ENCODE measurements around the gene RPL3.
A peak's percentile ranks its signal among the peaks of the same experiment; 100 is the strongest.

RPL3 gene

GRCh38 chr22:39299829-39300178 lies 19.6 kb downstream of the RPL3 start:
- DNase-seq (ENCODE audit: low spot score) = no peak

GRCh38 chr22:39298241-39298987 lies 21.0 kb downstream of the RPL3 start:
- DNase-seq (ENCODE audit: low spot score) = no peak

GRCh38 chr22:39297490-39298240 lies 21.8 kb downstream of the RPL3 start:
- DNase-seq (ENCODE audit: low spot score) = peak; percentile 29

- peak; percentile 36 for DNase-seq (ENCODE audit: low spot score)
These were observed 22.4 kb downstream of the RPL3 start for GRCh38 chr22:39296981-39297489.

- no peak for DNase-seq (ENCODE audit: low spot score)
These were observed 22.9 kb downstream of the RPL3 start for GRCh38 chr22:39296535-39296934.

- DNase-seq (ENCODE audit: low spot score) = no peak
These were observed 24.6 kb downstream of the RPL3 start for GRCh38 chr22:39294571-39295468.

GRCh38 chr22:39293766-39294368 lies 25.6 kb downstream of the RPL3 start:
- no peak for DNase-seq (ENCODE audit: low spot score)

- peak; percentile 93 for DNase-seq (ENCODE audit: low spot score)
These were observed 26.8 kb downstream of the RPL3 start for GRCh38 chr22:39292561-39293074.

GRCh38 chr22:39292031-39292462 lies 27.4 kb downstream of the RPL3 start:
- DNase-seq (ENCODE audit: low spot score) = no peak

GRCh38 chr22:39291523-39291922 lies 27.9 kb downstream of the RPL3 start:
- no peak for DNase-seq (ENCODE audit: low spot score)

GRCh38 chr22:39290724-39291161 lies 28.7 kb downstream of the RPL3 start:
- DNase-seq (ENCODE audit: low spot score) = no peak

GRCh38 chr22:39289975-39290720 lies 29.3 kb downstream of the RPL3 start:
- DNase-seq (ENCODE audit: low spot score) = no peak

GRCh38 chr22:39289533-39289932 lies 29.9 kb downstream of the RPL3 start:
- DNase-seq (ENCODE audit: low spot score) = no peak

GRCh38 chr22:39288135-39288898 lies 31.1 kb downstream of the RPL3 start:
- no peak for DNase-seq (ENCODE audit: low spot score)

- no peak for DNase-seq (ENCODE audit: low spot score)
These were observed 32.2 kb downstream of the RPL3 start for GRCh38 chr22:39287076-39287725.

- DNase-seq (ENCODE audit: low spot score) = no peak
These were observed 34.4 kb downstream of the RPL3 start for GRCh38 chr22:39284983-39285382.

GRCh38 chr22:39284142-39284980 lies 35.1 kb downstream of the RPL3 start:
- DNase-seq (ENCODE audit: low spot score) = no peak

- DNase-seq (ENCODE audit: low spot score) = peak; percentile 77
These were observed 35.9 kb downstream of the RPL3 start for GRCh38 chr22:39283322-39284141.
